ENCODE data around the gene TMEM109. TPM values are rescaled to one million over a fixed set of nuclear protein-coding genes. Genes with fewer than 3 reads are reported as not detected.
"Not testable (repeated sequence)": the region's sequence is repeated elsewhere in the genome, so short reads cannot be mapped to it uniquely, and the experiment has no call there.

The TMEM109 gene
- polyA plus RNA-seq, 2 of the 4 experiments (the other 2 are of a cell fraction), result 40.9 to 93.0 TPM

DNA sequence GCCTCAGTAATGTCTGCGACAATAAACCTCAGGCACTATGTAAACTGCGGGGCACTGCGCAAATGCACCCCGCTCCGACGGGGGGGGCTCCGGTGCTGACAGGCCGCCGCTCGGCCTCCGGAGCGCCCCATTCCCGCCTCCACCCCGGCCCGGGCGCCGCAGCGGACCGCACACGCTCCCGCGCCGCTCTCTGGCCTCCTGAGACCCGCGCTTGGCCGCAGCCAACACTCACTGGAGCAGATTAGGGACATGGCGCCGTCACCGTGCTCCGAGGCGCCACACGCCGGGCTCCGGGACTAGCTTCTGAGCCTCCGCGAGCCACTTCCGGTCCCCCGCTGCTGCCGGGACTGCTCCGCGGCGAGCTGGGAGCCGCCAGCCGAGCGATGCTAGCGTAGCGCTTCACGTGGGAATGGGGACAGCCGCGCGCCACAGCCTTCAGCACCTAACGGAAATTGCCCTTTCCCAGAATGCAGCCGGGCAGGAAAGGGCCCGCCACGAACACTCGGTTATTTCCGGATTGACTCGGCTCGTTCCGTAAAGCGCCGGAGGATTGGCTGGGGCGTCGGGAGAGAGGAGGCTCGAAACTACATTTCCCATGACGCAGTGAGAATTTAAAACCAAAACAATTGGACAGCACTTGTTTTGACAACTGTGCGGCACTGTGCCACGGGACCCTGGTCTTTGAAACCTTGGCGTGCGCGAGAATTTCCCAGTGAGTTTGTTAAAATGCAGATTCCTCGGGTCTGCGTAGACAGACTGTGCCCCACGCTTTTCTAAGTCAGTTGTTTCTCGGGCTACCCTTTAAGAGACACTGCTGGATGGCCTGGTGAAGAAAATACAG lies 7.6 kb upstream of the TMEM109 start, which contains the start of gene PRPF19 (continued):
- TF ChIP-seq E2F6 (IDR thresholded peaks at IDR 0.05; ENCODE audit: borderline replicate concordance, low read depth), result peak; percentile 44; the same call in 1 of the 2 replicates
- TF ChIP-seq BCL3 (IDR thresholded peaks at IDR 0.05), result peak; percentile 74; the same call in 1 of the 3 replicates
- TF ChIP-seq USF2 (IDR thresholded peaks at IDR 0.05), result peak; percentile 59
- TF ChIP-seq SMC3 (IDR thresholded peaks at IDR 0.05), result no peak
- no peak for TF ChIP-seq BHLHE40 (IDR thresholded peaks at IDR 0.05; ENCODE audit: low read depth, low read length)
- TF ChIP-seq SREBF2 (IDR thresholded peaks at IDR 0.05), result no peak
- TF ChIP-seq HOXB13 (CRISPR knock-in tag; IDR thresholded peaks at IDR 0.05; ENCODE audit: low read depth), result no peak
- peak; percentile 83; the same call in 1 of the 2 replicates for TF ChIP-seq MYC (IDR thresholded peaks at IDR 0.05; ENCODE audit: borderline replicate concordance, low read length)
- no peak for TF ChIP-seq ZNF302 (CRISPR knock-in tag; IDR thresholded peaks at IDR 0.05)
- peak; percentile 35 for TF ChIP-seq MAFK (IDR thresholded peaks at IDR 0.05; ENCODE audit: partially characterized antibody)
- peak; percentile 83 for TF ChIP-seq POLR2A (IDR thresholded peaks at IDR 0.05; ENCODE audit: low read length)
- TF ChIP-seq, protein P1, sequence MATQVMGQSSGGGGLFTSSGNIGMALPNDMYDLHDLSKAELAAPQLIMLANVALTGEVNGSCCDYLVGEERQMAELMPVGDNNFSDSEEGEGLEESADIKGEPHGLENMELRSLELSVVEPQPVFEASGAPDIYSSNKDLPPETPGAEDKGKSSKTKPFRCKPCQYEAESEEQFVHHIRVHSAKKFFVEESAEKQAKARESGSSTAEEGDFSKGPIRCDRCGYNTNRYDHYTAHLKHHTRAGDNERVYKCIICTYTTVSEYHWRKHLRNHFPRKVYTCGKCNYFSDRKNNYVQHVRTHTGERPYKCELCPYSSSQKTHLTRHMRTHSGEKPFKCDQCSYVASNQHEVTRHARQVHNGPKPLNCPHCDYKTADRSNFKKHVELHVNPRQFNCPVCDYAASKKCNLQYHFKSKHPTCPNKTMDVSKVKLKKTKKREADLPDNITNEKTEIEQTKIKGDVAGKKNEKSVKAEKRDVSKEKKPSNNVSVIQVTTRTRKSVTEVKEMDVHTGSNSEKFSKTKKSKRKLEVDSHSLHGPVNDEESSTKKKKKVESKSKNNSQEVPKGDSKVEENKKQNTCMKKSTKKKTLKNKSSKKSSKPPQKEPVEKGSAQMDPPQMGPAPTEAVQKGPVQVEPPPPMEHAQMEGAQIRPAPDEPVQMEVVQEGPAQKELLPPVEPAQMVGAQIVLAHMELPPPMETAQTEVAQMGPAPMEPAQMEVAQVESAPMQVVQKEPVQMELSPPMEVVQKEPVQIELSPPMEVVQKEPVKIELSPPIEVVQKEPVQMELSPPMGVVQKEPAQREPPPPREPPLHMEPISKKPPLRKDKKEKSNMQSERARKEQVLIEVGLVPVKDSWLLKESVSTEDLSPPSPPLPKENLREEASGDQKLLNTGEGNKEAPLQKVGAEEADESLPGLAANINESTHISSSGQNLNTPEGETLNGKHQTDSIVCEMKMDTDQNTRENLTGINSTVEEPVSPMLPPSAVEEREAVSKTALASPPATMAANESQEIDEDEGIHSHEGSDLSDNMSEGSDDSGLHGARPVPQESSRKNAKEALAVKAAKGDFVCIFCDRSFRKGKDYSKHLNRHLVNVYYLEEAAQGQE (IDR thresholded peaks at IDR 0.05), result peak; percentile 57
- TF ChIP-seq, protein P2, sequence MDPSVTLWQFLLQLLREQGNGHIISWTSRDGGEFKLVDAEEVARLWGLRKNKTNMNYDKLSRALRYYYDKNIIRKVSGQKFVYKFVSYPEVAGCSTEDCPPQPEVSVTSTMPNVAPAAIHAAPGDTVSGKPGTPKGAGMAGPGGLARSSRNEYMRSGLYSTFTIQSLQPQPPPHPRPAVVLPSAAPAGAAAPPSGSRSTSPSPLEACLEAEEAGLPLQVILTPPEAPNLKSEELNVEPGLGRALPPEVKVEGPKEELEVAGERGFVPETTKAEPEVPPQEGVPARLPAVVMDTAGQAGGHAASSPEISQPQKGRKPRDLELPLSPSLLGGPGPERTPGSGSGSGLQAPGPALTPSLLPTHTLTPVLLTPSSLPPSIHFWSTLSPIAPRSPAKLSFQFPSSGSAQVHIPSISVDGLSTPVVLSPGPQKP (IDR thresholded peaks at IDR 0.05; ENCODE audit: low read depth, low read length), result no peak
- no peak for TF ChIP-seq EHMT2 (IDR thresholded peaks at IDR 0.05; ENCODE audit: low read depth)
- TF ChIP-seq HOXB5 (CRISPR knock-in tag; IDR thresholded peaks at IDR 0.05), result no peak
- no peak for TF ChIP-seq FOSB (CRISPR knock-in tag; IDR thresholded peaks at IDR 0.05)

- ChIA-PET CTCF (interaction anchor here (1.7 to 12.7 kb wide), 4 partner anchors 9 to 78 kb away, joined by 3 to 153 read pairs (median 15); no protein-coding TSS in a partner anchor), POLR2A (no interaction called here)
- no peak overlapping the region for H3K27ac ChIP-seq
- H3K4me3 ChIP-seq, result no peak overlapping the region
- no peak overlapping the region for H3K4me2 ChIP-seq
- no peak for FAIRE-seq
- ATAC-seq, result no peak
- H3K9me3 ChIP-seq, result no peaks in the 10 kb centered on the region
- no peak for DNase-seq (ENCODE audit: low read depth in 1 of 2, low spot score in 1 of 2)
- H3K4me1 ChIP-seq, result peaks cover 12% of the 10 kb centered on the region
- TF ChIP-seq, protein P3, sequence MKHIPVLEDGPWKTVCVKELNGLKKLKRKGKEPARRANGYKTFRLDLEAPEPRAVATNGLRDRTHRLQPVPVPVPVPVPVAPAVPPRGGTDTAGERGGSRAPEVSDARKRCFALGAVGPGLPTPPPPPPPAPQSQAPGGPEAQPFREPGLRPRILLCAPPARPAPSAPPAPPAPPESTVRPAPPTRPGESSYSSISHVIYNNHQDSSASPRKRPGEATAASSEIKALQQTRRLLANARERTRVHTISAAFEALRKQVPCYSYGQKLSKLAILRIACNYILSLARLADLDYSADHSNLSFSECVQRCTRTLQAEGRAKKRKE (CRISPR knock-in tag; IDR thresholded peaks at IDR 0.05; ENCODE audit: low read depth), result no peak
- TF ChIP-seq MAFK (IDR thresholded peaks at IDR 0.05; ENCODE audit: partially characterized antibody), result no peak
- no peak for TF ChIP-seq ZSCAN20 (CRISPR knock-in tag; IDR thresholded peaks at IDR 0.05)
- no peak for TF ChIP-seq POLR2A (IDR thresholded peaks at IDR 0.05; ENCODE audit: low read length)
- TF ChIP-seq KDM1A (IDR thresholded peaks at IDR 0.05; ENCODE audit: low read depth), result no peak
- no peak for TF ChIP-seq CEBPB (IDR thresholded peaks at IDR 0.05)
- no peak for TF ChIP-seq FOXS1 (CRISPR knock-in tag; IDR thresholded peaks at IDR 0.05)
- TF ChIP-seq, protein P4, sequence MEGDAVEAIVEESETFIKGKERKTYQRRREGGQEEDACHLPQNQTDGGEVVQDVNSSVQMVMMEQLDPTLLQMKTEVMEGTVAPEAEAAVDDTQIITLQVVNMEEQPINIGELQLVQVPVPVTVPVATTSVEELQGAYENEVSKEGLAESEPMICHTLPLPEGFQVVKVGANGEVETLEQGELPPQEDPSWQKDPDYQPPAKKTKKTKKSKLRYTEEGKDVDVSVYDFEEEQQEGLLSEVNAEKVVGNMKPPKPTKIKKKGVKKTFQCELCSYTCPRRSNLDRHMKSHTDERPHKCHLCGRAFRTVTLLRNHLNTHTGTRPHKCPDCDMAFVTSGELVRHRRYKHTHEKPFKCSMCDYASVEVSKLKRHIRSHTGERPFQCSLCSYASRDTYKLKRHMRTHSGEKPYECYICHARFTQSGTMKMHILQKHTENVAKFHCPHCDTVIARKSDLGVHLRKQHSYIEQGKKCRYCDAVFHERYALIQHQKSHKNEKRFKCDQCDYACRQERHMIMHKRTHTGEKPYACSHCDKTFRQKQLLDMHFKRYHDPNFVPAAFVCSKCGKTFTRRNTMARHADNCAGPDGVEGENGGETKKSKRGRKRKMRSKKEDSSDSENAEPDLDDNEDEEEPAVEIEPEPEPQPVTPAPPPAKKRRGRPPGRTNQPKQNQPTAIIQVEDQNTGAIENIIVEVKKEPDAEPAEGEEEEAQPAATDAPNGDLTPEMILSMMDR (IDR thresholded peaks at IDR 0.05), result no peak
- 12% methylated on average over 1 of the region's 1 CpG for WGBS (ENCODE audit: missing lambda C conversion rate)
These were observed 5.2 kb upstream of the TMEM109 start for GRCh38 chr11:60908803-60909202.

DNA sequence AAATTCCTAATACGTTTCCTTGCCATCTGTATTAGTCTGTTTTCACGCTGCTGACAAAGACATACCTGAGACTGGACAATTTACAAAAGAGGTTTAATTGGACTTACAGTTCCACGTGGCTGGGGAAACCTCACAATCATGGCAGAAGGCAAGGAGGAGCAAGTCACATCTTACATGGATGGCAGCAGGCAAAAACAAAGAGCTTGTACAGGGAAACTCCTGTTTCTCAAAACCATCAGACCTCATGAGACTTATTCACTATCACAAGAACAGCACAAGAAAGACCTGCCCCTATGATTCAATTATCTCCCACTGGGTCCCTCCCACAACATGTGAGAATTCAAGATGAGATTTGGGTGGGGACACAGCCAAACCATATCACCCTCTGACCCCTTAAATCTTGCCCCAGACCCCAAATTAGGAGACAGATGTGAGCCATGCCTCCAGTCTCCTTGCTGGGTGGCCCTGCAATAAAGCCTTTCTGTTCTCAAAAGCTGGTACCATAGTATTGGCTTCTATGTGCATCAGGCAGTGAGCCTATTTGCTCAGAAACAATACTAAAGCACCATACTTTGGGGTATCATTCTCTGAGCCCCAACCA lies 4.2 kb upstream of the TMEM109 start:
- POLR2A ChIA-PET; FAIRE-seq; H3K27ac ChIP-seq; H3K4me2 ChIP-seq; ATAC-seq; H3K4me1 ChIP-seq; H3K9me3 ChIP-seq; H3K4me3 ChIP-seq; DNase-seq (ENCODE audit: low read depth in 1 of 2, low spot score in 1 of 2): not testable (repeated sequence)
- CTCF ChIA-PET, result interaction anchor here (2.1 to 2.9 kb wide), 2 partner anchors 10 to 11 kb away, joined by 8 to 22 read pairs; no protein-coding TSS in a partner anchor
- 0% methylated on average over 3 of the region's 3 CpGs for WGBS (ENCODE audit: missing lambda C conversion rate)
